K562 (cell line): ENCODE results near the gene ELF1. TPM values are rescaled to one million over a fixed set of nuclear protein-coding genes. Genes with fewer than 3 reads are reported as not detected.

Experiments
- ATF7 ChIP-seq: fragments of 450-650 bp; IDR thresholded peaks from 2 replicates; pipeline ENCODE4 v1.7.1; 2014; ENCODE audit warnings: mild to moderate bottlenecking, moderate library complexity
- CAMTA2 ChIP-seq: fragments of 250-450 bp; sonication (Bioruptor Pico); conservative IDR thresholded peaks from 2 replicates; pipeline ENCODE4 v1.5.1; 2022
- EP300 ChIP-seq: IDR thresholded peaks from 2 replicates; pipeline ENCODE4 v1.6.1; 2012; ENCODE audit warnings: low read length, improper control_type of control experiment
- ETS2 ChIP-seq: IDR thresholded peaks from 2 replicates; pipeline ENCODE4 v1.6.1; 2016; ENCODE audit warnings: borderline replicate concordance, missing genetic modification characterization, mild to moderate bottlenecking, moderate library complexity, missing compliant biosample characterization; ENCODE audit not compliant: poor library complexity, severe bottlenecking
- FOSL1 ChIP-seq: fragments of 200-800 bp; sonication (Bioruptor generic); conservative IDR thresholded peaks from 2 replicates; pipeline ENCODE4 v1.6.1; 2016; ENCODE audit warnings: missing genetic modification characterization, missing compliant biosample characterization
- FOXM1 ChIP-seq, 2 experiments: fragments of 450-650 bp in 1 of 2; sonication (generic) in 1 of 2; formaldehyde crosslinking in 1 of 2; IDR thresholded peaks; 2 replicates each; pipeline versions ENCODE4 v1.6.1 to v1.9.0; 2017 to 2022; ENCODE audit warnings: low read depth in 2 of 2, mild to moderate bottlenecking in 2 of 2, missing genetic modification reagents in 1 of 2, moderate library complexity in 1 of 2
- FOXP1 ChIP-seq: sonication (generic); formaldehyde crosslinking; IDR thresholded peaks from 2 replicates; pipeline ENCODE4 v1.8.0; 2022; ENCODE audit warnings: mild to moderate bottlenecking, missing genetic modification reagents
- HLTF ChIP-seq: fragments of 450-650 bp; IDR thresholded peaks from 2 replicates; pipeline ENCODE4 v1.6.1; 2016
- IRF2 ChIP-seq: sonication (generic); formaldehyde crosslinking; IDR thresholded peaks from 2 replicates; pipeline ENCODE4 v1.8.1; 2022; ENCODE audit warnings: mild to moderate bottlenecking, missing genetic modification reagents
- KLF10 ChIP-seq: fragments of 250-450 bp; sonication (Bioruptor Pico); IDR thresholded peaks from 2 replicates; pipeline ENCODE4 v1.6.1; 2021; ENCODE audit warnings: matching md5 sums
- PREB ChIP-seq: sonication (generic); formaldehyde crosslinking; IDR thresholded peaks from 2 replicates; pipeline ENCODE4 v1.8.1; 2023; ENCODE audit warnings: mild to moderate bottlenecking, missing genetic modification reagents
- SREBF1 ChIP-seq: fragments of 150-350 bp; IDR thresholded peaks from 2 replicates; pipeline ENCODE4 v1.6.1; 2014; ENCODE audit warnings: antibody characterized with exemption, low read depth, low read length, borderline replicate concordance
- TBL1XR1 ChIP-seq, 2 experiments: IDR thresholded peaks; 2 replicates each; pipeline ENCODE4 v1.6.1; 2012; ENCODE audit warnings: improper control_type of control experiment in 2 of 2, low read length in 2 of 2, mild to moderate bottlenecking in 1 of 2
- ZBTB17 ChIP-seq: fragments of 450-650 bp; formaldehyde crosslinking; IDR thresholded peaks from 2 replicates; pipeline ENCODE4 v1.4.0; 2020; ENCODE audit warnings: mild to moderate bottlenecking
- ZNF644 ChIP-seq: fragments of 200-800 bp; sonication (Bioruptor generic); IDR thresholded peaks from 2 replicates; pipeline ENCODE4 v1.6.1; 2016; ENCODE audit warnings: low read depth, missing genetic modification characterization, missing compliant biosample characterization
- ZNF655 ChIP-seq: fragments of 250-450 bp; sonication (Bioruptor Pico); IDR thresholded peaks from 2 replicates; pipeline ENCODE4 v1.5.0; 2021
- polyA plus RNA-seq, 8 experiments: library from polyadenylated mRNA; depleted of rRNA in 4 of 8; stranded (reverse) in 5 of 8; unstranded in 3 of 8; fragments of >200 nt; fragmentation: Nextera tagmentation in 2 of 8; fragmentation: Illumina TruSeq in 1 of 8; extraction: Ambion mirVana in 2 of 8; extraction: Trizol in 1 of 8; gene quantifications; 2 replicates each; pipeline versions ENCODE4 v1.2.1 to v1.2.3, GENCODE V29; 2011 to 2014; ENCODE audit warnings: inconsistent platforms in 1 of 8, missing spikeins in 1 of 8
- total RNA-seq, 7 experiments: library from RNA; depleted of rRNA in 6 of 7; stranded (reverse); fragments of >200 nt in 6 of 7; fragmentation: Illumina TruSeq in 2 of 7; extraction: Trizol in 2 of 7; gene quantifications; 2 replicates each; pipeline versions ENCODE4 v1.2.1 to v1.2.3, GENCODE V29; 2011 to 2021; ENCODE audit warnings: low replicate concordance in 1 of 7
- TF ChIP-seq, protein P1 (sequence below): sonication (generic); formaldehyde crosslinking; IDR thresholded peaks from 2 replicates; pipeline ENCODE4 v1.8.0; 2022; ENCODE audit warnings: mild to moderate bottlenecking, missing genetic modification reagents
- TF ChIP-seq, protein P2 (sequence below): fragments of 450-650 bp; formaldehyde crosslinking; IDR thresholded peaks from 2 replicates; pipeline ENCODE4 v1.4.0; 2020; ENCODE audit warnings: mild to moderate bottlenecking, moderate library complexity
- TF ChIP-seq, protein P3 (sequence below): sonication (generic); formaldehyde crosslinking; IDR thresholded peaks from 2 replicates; pipeline ENCODE4 v1.8.0; 2022; ENCODE audit warnings: mild to moderate bottlenecking, missing genetic modification reagents

Gene ELF1
- total and polyA plus RNA-seq, 9 of the 15 experiments (the other 6 are each of a cell fraction or from before 2014, with no cell fraction given), result 24.7 to 54.4 (median 33.4) TPM

DNA sequence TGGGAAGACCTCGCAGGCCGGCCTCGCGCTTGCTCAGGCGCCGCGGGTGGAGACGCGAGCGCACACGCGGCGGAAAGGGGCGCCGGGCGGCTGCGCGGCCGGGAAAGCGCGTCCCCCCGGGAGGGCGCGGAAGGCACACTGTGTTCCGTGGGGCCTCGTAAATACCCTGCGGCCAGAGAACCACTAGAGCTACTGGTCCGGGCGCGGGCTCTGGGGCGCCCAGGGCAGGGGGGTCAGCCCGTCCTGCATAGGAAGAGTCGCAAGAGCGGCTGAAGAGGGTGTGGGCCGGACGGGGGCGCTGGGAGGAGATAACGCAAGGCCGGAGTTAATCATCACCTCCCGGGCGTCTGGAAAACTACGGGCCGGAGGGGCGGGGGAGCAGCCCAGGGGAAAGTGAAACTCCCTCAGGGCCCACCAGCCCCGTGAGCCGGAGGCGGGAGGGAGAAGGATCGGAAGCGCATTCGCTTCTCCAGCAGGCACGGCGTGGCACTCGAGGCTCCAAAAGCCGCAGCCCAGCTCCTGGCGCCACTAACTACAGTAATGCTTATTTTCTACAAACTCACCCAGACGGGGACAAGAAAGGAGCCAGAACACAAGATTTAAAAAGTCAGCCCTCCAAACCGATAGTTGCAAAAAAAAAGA is 41.1 kb upstream of the ELF1 start (continued):
- TF ChIP-seq EP300, result no peak
- TF ChIP-seq FOXM1 (IDR thresholded peaks at IDR 0.05; ENCODE audit: low read depth), result 0 out of 2 replicates have a peak, but pooled peaks have one; percentile 8
- no peak for TF ChIP-seq FOXM1 (CRISPR knock-in tag; IDR thresholded peaks at IDR 0.05; ENCODE audit: low read depth)
- TF ChIP-seq KLF10 (CRISPR knock-in tag), result no peak
- no peak for TF ChIP-seq TBL1XR1 (IDR thresholded peaks at IDR 0.05; ENCODE audit: low read length in 2 of 2)
- peak; percentile 40 for TF ChIP-seq FOSL1 (tag)
- TF ChIP-seq, protein P1, sequence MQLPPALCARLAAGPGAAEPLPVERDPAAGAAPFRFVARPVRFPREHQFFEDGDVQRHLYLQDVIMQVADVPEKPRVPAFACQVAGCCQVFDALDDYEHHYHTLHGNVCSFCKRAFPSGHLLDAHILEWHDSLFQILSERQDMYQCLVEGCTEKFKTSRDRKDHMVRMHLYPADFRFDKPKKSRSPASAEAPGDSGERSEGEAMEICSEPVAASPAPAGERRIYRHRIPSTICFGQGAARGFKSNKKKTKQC, result no peak
- no peak for TF ChIP-seq ZNF655 (CRISPR knock-in tag)
- TF ChIP-seq ZBTB17, result peak; percentile 18; the same call in 1 of the 2 replicates
- no peak for TF ChIP-seq HLTF
- TF ChIP-seq, protein P2, sequence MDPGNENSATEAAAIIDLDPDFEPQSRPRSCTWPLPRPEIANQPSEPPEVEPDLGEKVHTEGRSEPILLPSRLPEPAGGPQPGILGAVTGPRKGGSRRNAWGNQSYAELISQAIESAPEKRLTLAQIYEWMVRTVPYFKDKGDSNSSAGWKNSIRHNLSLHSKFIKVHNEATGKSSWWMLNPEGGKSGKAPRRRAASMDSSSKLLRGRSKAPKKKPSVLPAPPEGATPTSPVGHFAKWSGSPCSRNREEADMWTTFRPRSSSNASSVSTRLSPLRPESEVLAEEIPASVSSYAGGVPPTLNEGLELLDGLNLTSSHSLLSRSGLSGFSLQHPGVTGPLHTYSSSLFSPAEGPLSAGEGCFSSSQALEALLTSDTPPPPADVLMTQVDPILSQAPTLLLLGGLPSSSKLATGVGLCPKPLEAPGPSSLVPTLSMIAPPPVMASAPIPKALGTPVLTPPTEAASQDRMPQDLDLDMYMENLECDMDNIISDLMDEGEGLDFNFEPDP, result no peak
- TF ChIP-seq ETS2 (tag), result no peak
- TF ChIP-seq, protein P3, sequence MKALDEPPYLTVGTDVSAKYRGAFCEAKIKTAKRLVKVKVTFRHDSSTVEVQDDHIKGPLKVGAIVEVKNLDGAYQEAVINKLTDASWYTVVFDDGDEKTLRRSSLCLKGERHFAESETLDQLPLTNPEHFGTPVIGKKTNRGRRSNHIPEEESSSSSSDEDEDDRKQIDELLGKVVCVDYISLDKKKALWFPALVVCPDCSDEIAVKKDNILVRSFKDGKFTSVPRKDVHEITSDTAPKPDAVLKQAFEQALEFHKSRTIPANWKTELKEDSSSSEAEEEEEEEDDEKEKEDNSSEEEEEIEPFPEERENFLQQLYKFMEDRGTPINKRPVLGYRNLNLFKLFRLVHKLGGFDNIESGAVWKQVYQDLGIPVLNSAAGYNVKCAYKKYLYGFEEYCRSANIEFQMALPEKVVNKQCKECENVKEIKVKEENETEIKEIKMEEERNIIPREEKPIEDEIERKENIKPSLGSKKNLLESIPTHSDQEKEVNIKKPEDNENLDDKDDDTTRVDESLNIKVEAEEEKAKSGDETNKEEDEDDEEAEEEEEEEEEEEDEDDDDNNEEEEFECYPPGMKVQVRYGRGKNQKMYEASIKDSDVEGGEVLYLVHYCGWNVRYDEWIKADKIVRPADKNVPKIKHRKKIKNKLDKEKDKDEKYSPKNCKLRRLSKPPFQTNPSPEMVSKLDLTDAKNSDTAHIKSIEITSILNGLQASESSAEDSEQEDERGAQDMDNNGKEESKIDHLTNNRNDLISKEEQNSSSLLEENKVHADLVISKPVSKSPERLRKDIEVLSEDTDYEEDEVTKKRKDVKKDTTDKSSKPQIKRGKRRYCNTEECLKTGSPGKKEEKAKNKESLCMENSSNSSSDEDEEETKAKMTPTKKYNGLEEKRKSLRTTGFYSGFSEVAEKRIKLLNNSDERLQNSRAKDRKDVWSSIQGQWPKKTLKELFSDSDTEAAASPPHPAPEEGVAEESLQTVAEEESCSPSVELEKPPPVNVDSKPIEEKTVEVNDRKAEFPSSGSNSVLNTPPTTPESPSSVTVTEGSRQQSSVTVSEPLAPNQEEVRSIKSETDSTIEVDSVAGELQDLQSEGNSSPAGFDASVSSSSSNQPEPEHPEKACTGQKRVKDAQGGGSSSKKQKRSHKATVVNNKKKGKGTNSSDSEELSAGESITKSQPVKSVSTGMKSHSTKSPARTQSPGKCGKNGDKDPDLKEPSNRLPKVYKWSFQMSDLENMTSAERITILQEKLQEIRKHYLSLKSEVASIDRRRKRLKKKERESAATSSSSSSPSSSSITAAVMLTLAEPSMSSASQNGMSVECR (CRISPR knock-in tag), result 0 out of 2 replicates have a peak, but pooled peaks have one; percentile 11
- TF ChIP-seq IRF2 (CRISPR knock-in tag), result no peak
- no peak for TF ChIP-seq CAMTA2 (CRISPR knock-in tag)
- no peak for TF ChIP-seq FOXP1 (CRISPR knock-in tag)
- TF ChIP-seq PREB, result no peak
- no peak for TF ChIP-seq SREBF1
- peak; percentile 60; the same call in 1 of the 2 replicates for TF ChIP-seq ATF7
- no peak for TF ChIP-seq ZNF644 (tag)
